ENCODE measurements around the gene MARCHF4. TPM values are rescaled to one million over a fixed set of nuclear protein-coding genes. Genes with fewer than 3 reads are reported as not detected.
A peak's percentile ranks its signal among the peaks of the same experiment; 100 is the strongest.

MARCHF4 gene
- total and polyA plus RNA-seq, 2 donors (not counting 1 experiment from before 2014, with no cell fraction given): 1.3 to 3.6 TPM

DNA sequence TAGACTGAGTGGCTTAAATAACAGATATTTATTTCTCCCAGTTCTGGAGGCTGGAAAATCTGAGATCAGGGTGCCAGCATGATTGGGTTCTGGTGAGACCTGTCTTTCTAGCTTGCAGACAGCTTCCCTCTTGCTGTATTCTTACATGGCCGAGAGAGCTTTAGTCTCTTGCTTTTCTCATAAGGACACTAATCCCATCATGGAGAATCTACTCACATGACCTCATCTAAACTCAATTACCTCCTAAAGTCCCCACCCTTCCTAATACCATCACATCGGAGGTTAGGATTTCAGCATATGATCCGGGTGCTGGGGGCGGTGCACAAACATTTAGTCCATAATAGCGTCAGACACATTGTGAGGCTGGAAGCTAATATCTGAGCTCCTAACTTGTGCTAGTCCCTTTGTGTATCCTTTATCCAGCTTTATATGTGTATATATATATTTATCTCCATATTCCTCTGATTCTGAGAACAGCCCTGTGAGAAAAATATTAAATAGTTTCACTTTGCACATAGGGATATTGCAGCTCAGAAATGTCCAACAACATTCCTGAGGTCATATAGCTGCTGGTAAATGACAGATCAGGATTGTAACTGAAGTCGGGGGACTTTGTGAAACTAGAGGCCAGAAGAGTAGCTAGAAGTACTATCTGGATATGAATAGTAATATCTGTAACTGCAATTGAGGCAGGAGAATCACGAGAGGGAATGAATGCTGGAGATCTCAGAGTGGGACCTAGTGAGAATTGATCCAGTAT is 28.9 kb downstream of the MARCHF4 start:
- Histone ChIP-seq H3K27ac (ENCODE audit: insufficient read depth, low read length) (no peak overlapping the region), H3K9ac (ENCODE audit: insufficient read depth, low read length) (no peak overlapping the region), H3K27me3 (ENCODE audit: control insufficient read depth, insufficient read depth, low read length) (no peaks in the 10 kb centered on the region), H3K4me2 (ENCODE audit: extremely low read depth, insufficient read depth, low read length) (peak overlapping the region; percentile 52), H3K79me2 (ENCODE audit: control insufficient read depth, insufficient read depth, low read length) (no peaks in the 10 kb centered on the region), H4K20me1 (ENCODE audit: control insufficient read depth, extremely low read depth, insufficient read depth, low read length) (no peaks in the 10 kb centered on the region), H2AFZ (ENCODE audit: low read length) (no peak overlapping the region), H3K36me3 (ENCODE audit: control insufficient read depth, insufficient read depth, low read length) (no peaks in the 10 kb centered on the region), H3K4me1 (ENCODE audit: control insufficient read depth, extremely low read depth, insufficient read depth, low read length) (peaks cover 23% of the 10 kb centered on the region), H3K4me3 (replicated peaks in 1 of 4; ENCODE audit: control extremely low read depth in 1 of 4, insufficient read depth in 1 of 4, low read depth in 3 of 4, low read length in 4 of 4) (no peak overlapping the region), H3K9me3 (ENCODE audit: control insufficient read depth, insufficient read depth, low read depth, low read length) (no peaks in the 10 kb centered on the region)
- no peak for DNase-seq (ENCODE audit: low read depth in 2 of 2)
- no peak for TF ChIP-seq EZH2 (IDR thresholded peaks at IDR 0.05; ENCODE audit: low read length, missing control alignments)
- TF ChIP-seq, protein P1, sequence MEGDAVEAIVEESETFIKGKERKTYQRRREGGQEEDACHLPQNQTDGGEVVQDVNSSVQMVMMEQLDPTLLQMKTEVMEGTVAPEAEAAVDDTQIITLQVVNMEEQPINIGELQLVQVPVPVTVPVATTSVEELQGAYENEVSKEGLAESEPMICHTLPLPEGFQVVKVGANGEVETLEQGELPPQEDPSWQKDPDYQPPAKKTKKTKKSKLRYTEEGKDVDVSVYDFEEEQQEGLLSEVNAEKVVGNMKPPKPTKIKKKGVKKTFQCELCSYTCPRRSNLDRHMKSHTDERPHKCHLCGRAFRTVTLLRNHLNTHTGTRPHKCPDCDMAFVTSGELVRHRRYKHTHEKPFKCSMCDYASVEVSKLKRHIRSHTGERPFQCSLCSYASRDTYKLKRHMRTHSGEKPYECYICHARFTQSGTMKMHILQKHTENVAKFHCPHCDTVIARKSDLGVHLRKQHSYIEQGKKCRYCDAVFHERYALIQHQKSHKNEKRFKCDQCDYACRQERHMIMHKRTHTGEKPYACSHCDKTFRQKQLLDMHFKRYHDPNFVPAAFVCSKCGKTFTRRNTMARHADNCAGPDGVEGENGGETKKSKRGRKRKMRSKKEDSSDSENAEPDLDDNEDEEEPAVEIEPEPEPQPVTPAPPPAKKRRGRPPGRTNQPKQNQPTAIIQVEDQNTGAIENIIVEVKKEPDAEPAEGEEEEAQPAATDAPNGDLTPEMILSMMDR (conservative IDR thresholded peaks at IDR 0.05 in 1 of 2, IDR thresholded peaks at IDR 0.05 in 1 of 2; ENCODE audit: low read depth in 1 of 2, low read length in 2 of 2): no peak

- no peak for TF ChIP-seq EZH2 (IDR thresholded peaks at IDR 0.05; ENCODE audit: low read length, missing control alignments)
Observed at GRCh38 chr2:216341121-216341520, 31.2 kb downstream of the MARCHF4 start.

GRCh38 chr2:216340280-216340631 is 32.0 kb downstream of the MARCHF4 start:
- peak overlapping the region; percentile 70 for H3K4me2 ChIP-seq (ENCODE audit: extremely low read depth, insufficient read depth, low read length)
- H4K20me1 ChIP-seq (ENCODE audit: control insufficient read depth, extremely low read depth, insufficient read depth, low read length): no peaks in the 10 kb centered on the region
- no peak overlapping the region for H3K9ac ChIP-seq (ENCODE audit: insufficient read depth, low read length)
- H3K4me1 ChIP-seq (ENCODE audit: control insufficient read depth, extremely low read depth, insufficient read depth, low read length): peaks cover 23% of the 10 kb centered on the region
- no peaks in the 10 kb centered on the region for H3K27me3 ChIP-seq (ENCODE audit: control insufficient read depth, insufficient read depth, low read length)
- no peaks in the 10 kb centered on the region for H3K9me3 ChIP-seq (ENCODE audit: control insufficient read depth, insufficient read depth, low read depth, low read length)
- H3K27ac ChIP-seq (ENCODE audit: insufficient read depth, low read length): peak overlapping the region; percentile 63
- H3K79me2 ChIP-seq (ENCODE audit: control insufficient read depth, insufficient read depth, low read length): no peaks in the 10 kb centered on the region
- TF ChIP-seq EZH2 (IDR thresholded peaks at IDR 0.05; ENCODE audit: low read length, missing control alignments): no peak
- TF ChIP-seq, protein P1 (conservative IDR thresholded peaks at IDR 0.05 in 1 of 2, IDR thresholded peaks at IDR 0.05 in 1 of 2; ENCODE audit: low read depth in 1 of 2, low read length in 2 of 2): no peak
- no peak for DNase-seq (ENCODE audit: low read depth in 2 of 2)
- no peak overlapping the region for H2AFZ ChIP-seq (ENCODE audit: low read length)
- H3K36me3 ChIP-seq (ENCODE audit: control insufficient read depth, insufficient read depth, low read length): no peaks in the 10 kb centered on the region
- H3K4me3 ChIP-seq (replicated peaks in 1 of 4; ENCODE audit: control extremely low read depth in 1 of 4, insufficient read depth in 1 of 4, low read depth in 3 of 4, low read length in 4 of 4): no peak overlapping the region

More at GRCh38 chr2:216341121-216341520, 31.2 kb downstream of the MARCHF4 start:
- Histone ChIP-seq H4K20me1 (ENCODE audit: control insufficient read depth, extremely low read depth, insufficient read depth, low read length) (no peaks in the 10 kb centered on the region), H3K4me2 (ENCODE audit: extremely low read depth, insufficient read depth, low read length) (peak overlapping the region; percentile 48), H3K4me3 (replicated peaks in 1 of 4; ENCODE audit: control extremely low read depth in 1 of 4, insufficient read depth in 1 of 4, low read depth in 3 of 4, low read length in 4 of 4) (no peak overlapping the region), H3K9ac (ENCODE audit: insufficient read depth, low read length) (no peak overlapping the region), H3K36me3 (ENCODE audit: control insufficient read depth, insufficient read depth, low read length) (no peaks in the 10 kb centered on the region), H3K9me3 (ENCODE audit: control insufficient read depth, insufficient read depth, low read depth, low read length) (no peaks in the 10 kb centered on the region), H2AFZ (ENCODE audit: low read length) (peak overlapping the region; percentile 15), H3K27ac (ENCODE audit: insufficient read depth, low read length) (peak overlapping the region; percentile 63), H3K4me1 (ENCODE audit: control insufficient read depth, extremely low read depth, insufficient read depth, low read length) (peaks cover 23% of the 10 kb centered on the region), H3K79me2 (ENCODE audit: control insufficient read depth, insufficient read depth, low read length) (no peaks in the 10 kb centered on the region), H3K27me3 (ENCODE audit: control insufficient read depth, insufficient read depth, low read length) (no peaks in the 10 kb centered on the region)
- peak; percentile 34 to 69 for DNase-seq (ENCODE audit: low read depth in 2 of 2)
